Measurements from ENCODE around the gene YAP1. TPM values are rescaled to one million over a fixed set of nuclear protein-coding genes. Genes with fewer than 3 reads are reported as not detected.

The YAP1 gene
- polyA plus RNA-seq, 3 donors: not detected

DNA sequence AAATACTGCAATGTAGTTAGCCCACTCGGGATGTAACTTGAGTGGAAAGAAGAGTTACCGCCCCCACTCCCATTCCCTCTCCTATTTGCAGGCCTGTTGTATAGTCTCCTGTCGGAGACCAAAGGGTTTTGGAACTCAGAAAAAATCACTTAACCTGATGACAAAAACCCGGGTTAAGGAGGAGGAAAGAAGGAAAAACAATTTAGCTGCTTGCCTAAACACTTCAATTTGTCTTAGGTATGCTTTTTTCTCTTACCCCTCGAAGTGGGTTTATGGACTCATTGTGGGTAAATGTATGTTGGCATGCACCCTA, 2.2 kb downstream of the YAP1 start:
- Mint-ChIP-seq H3K4me1 (peaks cover 12% of the 10 kb centered on the region), H3K27me3 (ENCODE audit: low read depth in 3 of 3) (peaks cover 81 to 92% (median 87%) of the 10 kb centered on the region in 3 donors)
- H2AFZ ChIP-seq (ENCODE audit: insufficient read depth, low read depth, low read length, poor library complexity, severe bottlenecking): no peak overlapping the region

DNA sequence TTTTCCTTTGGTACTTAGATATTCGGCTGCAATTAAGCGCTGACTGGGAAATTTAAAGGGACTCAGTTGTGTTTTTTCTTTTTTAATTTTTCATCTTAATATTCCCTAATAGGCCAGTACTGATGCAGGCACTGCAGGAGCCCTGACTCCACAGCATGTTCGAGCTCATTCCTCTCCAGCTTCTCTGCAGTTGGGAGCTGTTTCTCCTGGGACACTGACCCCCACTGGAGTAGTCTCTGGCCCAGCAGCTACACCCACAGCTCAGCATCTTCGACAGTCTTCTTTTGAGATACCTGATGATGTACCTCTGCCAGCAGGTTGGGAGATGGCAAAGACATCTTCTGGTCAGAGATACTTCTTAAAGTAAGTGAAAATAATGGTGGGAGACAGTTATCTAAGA, 3.8 kb downstream of the YAP1 start:
- no peak overlapping the region for H3K27ac Mint-ChIP-seq
- intact Hi-C loops (cut with micrococcal nuclease): no loop called here

More for the DNA sequence above, 2.2 kb downstream of the YAP1 start:
- Histone ChIP-seq H4K20me1 (ENCODE audit: insufficient read depth, low read length) (no peaks in the 10 kb centered on the region), H3K79me2 (ENCODE audit: insufficient read depth, low read length) (no peaks in the 10 kb centered on the region), H3K27ac (ENCODE audit: low read depth in 1 of 2, low read length in 2 of 2) (no peak overlapping the region), H3K9ac (ENCODE audit: insufficient read depth, low read length, poor library complexity, severe bottlenecking) (no peak overlapping the region), H3K4me1 (ENCODE audit: control insufficient read depth in 1 of 2, insufficient read depth in 2 of 2, low read length in 2 of 2) (peaks cover 16 to 24% of the 10 kb centered on the region in 2 donors), H3K4me3 (replicated peaks in 1 of 3; ENCODE audit: low read depth in 2 of 3, low read length in 3 of 3) (no peak overlapping the region), H3K4me2 (replicated peaks; ENCODE audit: extremely low read depth, low read length, poor library complexity, severe bottlenecking) (no peak overlapping the region), H3K36me3 (replicated peaks in 1 of 2; ENCODE audit: control insufficient read depth in 1 of 2, insufficient read depth in 2 of 2, low read length in 2 of 2) (no peaks in the 10 kb centered on the region), H3K9me3 (replicated peaks in 1 of 2; ENCODE audit: control insufficient read depth in 1 of 2, insufficient read depth in 1 of 2, low read length in 2 of 2) (peaks cover 3 to 18% of the 10 kb centered on the region in 2 donors), H3K27me3 (ENCODE audit: control insufficient read depth in 2 of 2, insufficient read depth in 2 of 2, low read length in 2 of 2) (peaks cover 92 to 96% of the 10 kb centered on the region in 2 donors)
- H3K4me3 Mint-ChIP-seq: peak overlapping the region in 1 of 2 donors; percentile 78
- DNase-seq: no peak
- WGBS (ENCODE audit: insufficient coverage): no CpG with 5 or more reads among the region's 5 CpGs
- TF ChIP-seq, protein P1, sequence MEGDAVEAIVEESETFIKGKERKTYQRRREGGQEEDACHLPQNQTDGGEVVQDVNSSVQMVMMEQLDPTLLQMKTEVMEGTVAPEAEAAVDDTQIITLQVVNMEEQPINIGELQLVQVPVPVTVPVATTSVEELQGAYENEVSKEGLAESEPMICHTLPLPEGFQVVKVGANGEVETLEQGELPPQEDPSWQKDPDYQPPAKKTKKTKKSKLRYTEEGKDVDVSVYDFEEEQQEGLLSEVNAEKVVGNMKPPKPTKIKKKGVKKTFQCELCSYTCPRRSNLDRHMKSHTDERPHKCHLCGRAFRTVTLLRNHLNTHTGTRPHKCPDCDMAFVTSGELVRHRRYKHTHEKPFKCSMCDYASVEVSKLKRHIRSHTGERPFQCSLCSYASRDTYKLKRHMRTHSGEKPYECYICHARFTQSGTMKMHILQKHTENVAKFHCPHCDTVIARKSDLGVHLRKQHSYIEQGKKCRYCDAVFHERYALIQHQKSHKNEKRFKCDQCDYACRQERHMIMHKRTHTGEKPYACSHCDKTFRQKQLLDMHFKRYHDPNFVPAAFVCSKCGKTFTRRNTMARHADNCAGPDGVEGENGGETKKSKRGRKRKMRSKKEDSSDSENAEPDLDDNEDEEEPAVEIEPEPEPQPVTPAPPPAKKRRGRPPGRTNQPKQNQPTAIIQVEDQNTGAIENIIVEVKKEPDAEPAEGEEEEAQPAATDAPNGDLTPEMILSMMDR (IDR thresholded peaks at IDR 0.05): no peak
- intact Hi-C loops (cut with micrococcal nuclease): no loop called here
- peaks cover 0 to 27% (median 8%) of the 10 kb centered on the region in 7 donors for H3K9me3 Mint-ChIP-seq
- no peak overlapping the region for H3K27ac Mint-ChIP-seq
- peaks cover 2 to 5% of the 10 kb centered on the region in 2 donors for H3K36me3 Mint-ChIP-seq

More for the DNA sequence above, 3.8 kb downstream of the YAP1 start:
- Histone ChIP-seq H3K9ac (ENCODE audit: insufficient read depth, low read length, poor library complexity, severe bottlenecking) (no peak overlapping the region), H2AFZ (ENCODE audit: insufficient read depth, low read depth, low read length, poor library complexity, severe bottlenecking) (no peak overlapping the region), H3K4me2 (replicated peaks; ENCODE audit: extremely low read depth, low read length, poor library complexity, severe bottlenecking) (no peak overlapping the region), H4K20me1 (ENCODE audit: insufficient read depth, low read length) (no peaks in the 10 kb centered on the region), H3K4me3 (replicated peaks in 1 of 3; ENCODE audit: low read depth in 2 of 3, low read length in 3 of 3) (no peak overlapping the region), H3K36me3 (replicated peaks in 1 of 2; ENCODE audit: control insufficient read depth in 1 of 2, insufficient read depth in 2 of 2, low read length in 2 of 2) (no peaks in the 10 kb centered on the region), H3K4me1 (ENCODE audit: control insufficient read depth in 1 of 2, insufficient read depth in 2 of 2, low read length in 2 of 2) (peaks cover 16 to 24% of the 10 kb centered on the region in 2 donors), H3K27ac (ENCODE audit: low read depth in 1 of 2, low read length in 2 of 2) (no peak overlapping the region), H3K79me2 (ENCODE audit: insufficient read depth, low read length) (no peaks in the 10 kb centered on the region), H3K27me3 (ENCODE audit: control insufficient read depth in 2 of 2, insufficient read depth in 2 of 2, low read length in 2 of 2) (peaks cover 92% of the 10 kb centered on the region in 2 donors), H3K9me3 (replicated peaks in 1 of 2; ENCODE audit: control insufficient read depth in 1 of 2, insufficient read depth in 1 of 2, low read length in 2 of 2) (peaks cover 3 to 11% of the 10 kb centered on the region in 2 donors)
- Mint-ChIP-seq H3K4me3 (peak overlapping the region in 1 of 2 donors; percentile 72), H3K36me3 (peaks cover 2 to 5% of the 10 kb centered on the region in 2 donors), H3K27me3 (ENCODE audit: low read depth in 3 of 3) (peaks cover 79 to 85% (median 83%) of the 10 kb centered on the region in 3 donors), H3K4me1 (peaks cover 14% of the 10 kb centered on the region), H3K9me3 (peaks cover 0 to 22% (median 8%) of the 10 kb centered on the region in 7 donors)
- DNase-seq: no peak
- TF ChIP-seq, protein P1 (IDR thresholded peaks at IDR 0.05): no peak
- no CpG with 5 or more reads among the region's 4 CpGs for WGBS (ENCODE audit: insufficient coverage)

Data from CD14-positive monocyte (primary cell).